Dendritic cell treated with granulocyte-macrophage colony-stimulating factor and Interleukin-4, amounts not matched to agents 40 ng/mL and 50 ng/mL, for 4 days (primary cell): ENCODE data around the gene EPB41L4A.
"Not testable (repeated sequence)": the region's sequence is repeated elsewhere in the genome, so short reads cannot be mapped to it uniquely, and the experiment has no call there.

Experiments
- H3K27ac Mint-ChIP-seq: one replicate; pipeline ENCODE4 v1.8.0; 2022; ENCODE audit warnings: mild to moderate bottlenecking, mixed read lengths
- H3K27me3 Mint-ChIP-seq: one replicate; pipeline ENCODE4 v1.8.0; 2022; ENCODE audit warnings: mild to moderate bottlenecking, mixed read lengths
- H3K36me3 Mint-ChIP-seq: one replicate; pipeline ENCODE4 v1.8.0; 2022; ENCODE audit warnings: low read depth, mixed read lengths
- H3K4me1 Mint-ChIP-seq: one replicate; pipeline ENCODE4 v1.8.0; 2022; ENCODE audit warnings: low read depth, mixed read lengths
- H3K4me3 Mint-ChIP-seq: one replicate; pipeline ENCODE4 v1.8.0; 2022; ENCODE audit warnings: mild to moderate bottlenecking, moderate library complexity, mixed read lengths
- H3K9me3 Mint-ChIP-seq: one replicate; pipeline ENCODE4 v1.8.0; 2022; ENCODE audit warnings: mixed read lengths
- intact Hi-C: fragments of 100-400 bp; cut with micrococcal nuclease; formaldehyde crosslinking; loops from one replicate; pipeline ENCODE4 v1.15.0; 2022

The EPB41L4A gene

GRCh38 chr5:112385969-112386368 lies 33.1 kb downstream of the EPB41L4A start:
- intact Hi-C loops: no loop called here
- H3K4me1 Mint-ChIP-seq: no peaks in the 10 kb centered on the region
- H3K9me3 Mint-ChIP-seq: no peaks in the 10 kb centered on the region
- H3K36me3 Mint-ChIP-seq: no peaks in the 10 kb centered on the region
- H3K27me3 Mint-ChIP-seq: no peaks in the 10 kb centered on the region
- no peak overlapping the region for H3K27ac Mint-ChIP-seq
- H3K4me3 Mint-ChIP-seq: no peak overlapping the region

GRCh38 chr5:112385566-112385965 lies 33.5 kb downstream of the EPB41L4A start:
- intact Hi-C loops: no loop called here
- no peak overlapping the region for H3K27ac Mint-ChIP-seq
- no peak overlapping the region for H3K4me3 Mint-ChIP-seq
- no peaks in the 10 kb centered on the region for H3K36me3 Mint-ChIP-seq
- H3K9me3 Mint-ChIP-seq: no peaks in the 10 kb centered on the region
- no peaks in the 10 kb centered on the region for H3K4me1 Mint-ChIP-seq
- no peaks in the 10 kb centered on the region for H3K27me3 Mint-ChIP-seq

- H3K27me3 Mint-ChIP-seq: no peaks in the 10 kb centered on the region
- no peaks in the 10 kb centered on the region for H3K9me3 Mint-ChIP-seq
- H3K4me3 Mint-ChIP-seq: no peak overlapping the region
- no peaks in the 10 kb centered on the region for H3K36me3 Mint-ChIP-seq
- intact Hi-C loops: no loop called here
- H3K4me1 Mint-ChIP-seq: no peaks in the 10 kb centered on the region
- no peak overlapping the region for H3K27ac Mint-ChIP-seq
Measured at GRCh38 chr5:112384523-112384922, 34.6 kb downstream of the EPB41L4A start.

- H3K36me3 Mint-ChIP-seq: no peaks in the 10 kb centered on the region
- H3K4me3 Mint-ChIP-seq: no peak overlapping the region
- no peaks in the 10 kb centered on the region for H3K4me1 Mint-ChIP-seq
- H3K27me3 Mint-ChIP-seq: no peaks in the 10 kb centered on the region
- intact Hi-C loops: no loop called here
- H3K9me3 Mint-ChIP-seq: no peaks in the 10 kb centered on the region
- H3K27ac Mint-ChIP-seq: no peak overlapping the region
Measured at GRCh38 chr5:112382886-112383285, 36.2 kb downstream of the EPB41L4A start.

- no peaks in the 10 kb centered on the region for H3K4me1 Mint-ChIP-seq
- no peaks in the 10 kb centered on the region for H3K36me3 Mint-ChIP-seq
- H3K9me3 Mint-ChIP-seq: no peaks in the 10 kb centered on the region
- intact Hi-C loops: no loop called here
- no peak overlapping the region for H3K4me3 Mint-ChIP-seq
- H3K27ac Mint-ChIP-seq: no peak overlapping the region
- H3K27me3 Mint-ChIP-seq: no peaks in the 10 kb centered on the region
Measured at GRCh38 chr5:112381521-112381920, 37.6 kb downstream of the EPB41L4A start.

- no peak overlapping the region for H3K4me3 Mint-ChIP-seq
- H3K27me3 Mint-ChIP-seq: no peaks in the 10 kb centered on the region
- no peaks in the 10 kb centered on the region for H3K4me1 Mint-ChIP-seq
- intact Hi-C loops: no loop called here
- no peaks in the 10 kb centered on the region for H3K36me3 Mint-ChIP-seq
- H3K9me3 Mint-ChIP-seq: no peaks in the 10 kb centered on the region
- H3K27ac Mint-ChIP-seq: no peak overlapping the region
Measured at GRCh38 chr5:112379542-112380325, 39.3 kb downstream of the EPB41L4A start.

GRCh38 chr5:112374818-112375217 lies 44.3 kb downstream of the EPB41L4A start:
- no peaks in the 10 kb centered on the region for H3K36me3 Mint-ChIP-seq
- intact Hi-C loops: no loop called here
- no peaks in the 10 kb centered on the region for H3K4me1 Mint-ChIP-seq
- no peak overlapping the region for H3K27ac Mint-ChIP-seq
- H3K9me3 Mint-ChIP-seq: no peaks in the 10 kb centered on the region
- H3K4me3 Mint-ChIP-seq: no peak overlapping the region
- no peaks in the 10 kb centered on the region for H3K27me3 Mint-ChIP-seq

GRCh38 chr5:112374356-112374755 lies 44.7 kb downstream of the EPB41L4A start:
- no peaks in the 10 kb centered on the region for H3K36me3 Mint-ChIP-seq
- H3K4me1 Mint-ChIP-seq: no peaks in the 10 kb centered on the region
- no peaks in the 10 kb centered on the region for H3K9me3 Mint-ChIP-seq
- H3K27ac Mint-ChIP-seq: no peak overlapping the region
- no peak overlapping the region for H3K4me3 Mint-ChIP-seq
- H3K27me3 Mint-ChIP-seq: no peaks in the 10 kb centered on the region
- intact Hi-C loops: no loop called here

GRCh38 chr5:112373885-112374284 lies 45.2 kb downstream of the EPB41L4A start:
- no peaks in the 10 kb centered on the region for H3K9me3 Mint-ChIP-seq
- H3K27me3 Mint-ChIP-seq: no peaks in the 10 kb centered on the region
- no peak overlapping the region for H3K27ac Mint-ChIP-seq
- no peaks in the 10 kb centered on the region for H3K4me1 Mint-ChIP-seq
- intact Hi-C loops: no loop called here
- no peak overlapping the region for H3K4me3 Mint-ChIP-seq
- no peaks in the 10 kb centered on the region for H3K36me3 Mint-ChIP-seq

- intact Hi-C loops: no loop called here
- H3K9me3 Mint-ChIP-seq: no peaks in the 10 kb centered on the region
- no peaks in the 10 kb centered on the region for H3K36me3 Mint-ChIP-seq
- H3K27ac Mint-ChIP-seq: no peak overlapping the region
- H3K4me3 Mint-ChIP-seq: no peak overlapping the region
- no peaks in the 10 kb centered on the region for H3K27me3 Mint-ChIP-seq
- H3K4me1 Mint-ChIP-seq: no peaks in the 10 kb centered on the region
Measured at GRCh38 chr5:112372543-112372942, 46.5 kb downstream of the EPB41L4A start.

GRCh38 chr5:112371067-112371466 lies 48.0 kb downstream of the EPB41L4A start:
- Mint-ChIP-seq H3K4me3 (no peak overlapping the region), H3K36me3 (no peaks in the 10 kb centered on the region), H3K9me3 (no peaks in the 10 kb centered on the region), H3K27ac (no peak overlapping the region), H3K27me3 (no peaks in the 10 kb centered on the region), H3K4me1 (no peaks in the 10 kb centered on the region)
- intact Hi-C loops: no loop called here

- Mint-ChIP-seq H3K4me3 (no peak overlapping the region), H3K4me1 (no peaks in the 10 kb centered on the region), H3K27me3 (no peaks in the 10 kb centered on the region), H3K9me3 (no peaks in the 10 kb centered on the region), H3K27ac (no peak overlapping the region), H3K36me3 (no peaks in the 10 kb centered on the region)
- intact Hi-C loops: no loop called here
Measured at GRCh38 chr5:112367400-112367799, 51.7 kb downstream of the EPB41L4A start.

GRCh38 chr5:112366987-112367386 lies 52.1 kb downstream of the EPB41L4A start:
- Mint-ChIP-seq H3K9me3 (no peaks in the 10 kb centered on the region), H3K4me3 (no peak overlapping the region), H3K27ac (no peak overlapping the region), H3K4me1 (no peaks in the 10 kb centered on the region), H3K36me3 (no peaks in the 10 kb centered on the region), H3K27me3 (no peaks in the 10 kb centered on the region)
- intact Hi-C loops: no loop called here

- H3K9me3 Mint-ChIP-seq, H3K4me3 Mint-ChIP-seq, intact Hi-C loops, H3K36me3 Mint-ChIP-seq, H3K27me3 Mint-ChIP-seq, H3K4me1 Mint-ChIP-seq, H3K27ac Mint-ChIP-seq: not testable (repeated sequence)
Measured at GRCh38 chr5:112360740-112361139, 58.3 kb downstream of the EPB41L4A start.
